HCT116 (cell line): Measurements from ENCODE around the gene CABP1. TPM values are rescaled to one million over a fixed set of nuclear protein-coding genes. Genes with fewer than 3 reads are reported as not detected.
"Not testable (repeated sequence)": the region's sequence is repeated elsewhere in the genome, so short reads cannot be mapped to it uniquely, and the experiment has no call there.

Experiments
- ATAC-seq: fragments of 200-7000 bp; cut with Tn5 transposase; 2 replicates; pipeline ENCODE4 v1.9.1; 2020; ENCODE audit warnings: mild to moderate bottlenecking, moderate library complexity
- BruUV-seq: library from RNA; stranded (reverse); fragments of 400-500 nt; replicated peaks from 2 replicates; lab custom pipeline; 2021; lab: Mats Ljungman, UMichigan
- CTCF ChIA-PET: fragments of 300-600 bp; sonication (Branson Sonifier 250); formaldehyde crosslinking; loops from one replicate; lab custom pipeline; 2021; ENCODE audit warnings: antibody characterized with exemption; lab: Charles Lee
- POLR2A ChIA-PET: fragments of 300-600, 350-600 bp; sonication (Branson Sonifier 250); formaldehyde crosslinking; loops from one replicate; lab custom pipeline; 2021; ENCODE audit warnings: antibody characterized with exemption; lab: Charles Lee
- RAD21 ChIA-PET, 2 experiments: fragments of 300-600 bp; sonication (Branson Sonifier 250); formaldehyde crosslinking; loops; one replicate each; lab custom pipeline; 2023; ENCODE audit warnings: low total read pairs in 2 of 2; ENCODE audit not compliant: uncharacterized antibody in 2 of 2, unreplicated experiment in 2 of 2, low non-redundant PET in 1 of 2; lab: Charles Lee
- DNase-seq: peaks from one replicate; pipeline ENCODE4 v3.0.0-alpha.2; 2010; ENCODE audit warnings: low read depth, low spot score
- H2AFZ ChIP-seq: fragments of 200-600 bp; shearing (Covaris generic), sonication (generic); 2 replicates; pipeline ENCODE4 v1.6.1; 2017; ENCODE audit warnings: low read depth, mixed run types, mixed read lengths, antibody characterized with exemption, low read length; ENCODE audit not compliant: poor library complexity, severe bottlenecking
- H3K27ac ChIP-seq: 2 replicates; pipeline ENCODE4 v1.5.1; 2012; ENCODE audit warnings: low read depth, low read length
- H3K27me3 ChIP-seq: fragments of 200-600 bp; sonication (generic); 2 replicates; pipeline ENCODE4 v1.6.1; 2016; ENCODE audit warnings: mixed run types, low read length, mixed read lengths; ENCODE audit not compliant: insufficient read depth
- H3K36me3 ChIP-seq, 2 experiments: fragments of 200-500 bp in 1 of 2; fragments of 200-600 bp in 1 of 2; sonication (Bioruptor generic) in 1 of 2; sonication (generic) in 1 of 2; 2 replicates each; pipeline versions ENCODE4 v1.5.1 to v1.6.1; 2014 to 2016; ENCODE audit warnings: low read length in 2 of 2, inconsistent platforms in 1 of 2, mixed read lengths in 1 of 2, mixed run types in 1 of 2; ENCODE audit not compliant: insufficient read depth in 2 of 2, control insufficient read depth in 1 of 2
- H3K4me1 ChIP-seq, 2 experiments: fragments of 200-600 bp in 1 of 2; sonication (generic) in 1 of 2; 2 replicates each; pipeline versions ENCODE4 v1.5.1 to v1.6.1; 2012 to 2017; ENCODE audit warnings: low read length in 2 of 2, inconsistent platforms in 1 of 2, mild to moderate bottlenecking in 1 of 2, mixed read lengths in 1 of 2, mixed run types in 1 of 2, moderate library complexity in 1 of 2; ENCODE audit not compliant: insufficient read depth in 2 of 2, control insufficient read depth in 1 of 2
- H3K4me2 ChIP-seq: fragments of 200-600 bp; sonication (generic); 2 replicates; pipeline ENCODE4 v1.6.1; 2017; ENCODE audit warnings: mixed run types, low read length, mixed read lengths
- H3K4me3 ChIP-seq, 2 experiments: fragments of 200-600 bp in 1 of 2; sonication (generic) in 1 of 2; replicated peaks in 1 of 2; 2 replicates each; pipeline ENCODE4 v1.5.1; 2011 to 2016; ENCODE audit warnings: low read length in 2 of 2, control low read depth in 1 of 2, low read depth in 1 of 2, mild to moderate bottlenecking in 1 of 2, mixed read lengths in 1 of 2, mixed run types in 1 of 2
- H3K79me2 ChIP-seq: fragments of 200-600 bp; sonication (generic); 2 replicates; pipeline ENCODE4 v1.6.1; 2017; ENCODE audit warnings: mild to moderate bottlenecking, mixed run types, low read length, moderate library complexity, mixed read lengths; ENCODE audit not compliant: insufficient read depth
- H3K9ac ChIP-seq: fragments of 200-600 bp; sonication (generic); 2 replicates; pipeline ENCODE4 v1.6.1; 2016; ENCODE audit warnings: low read length, mixed read lengths
- H3K9me2 ChIP-seq: fragments of 200-600 bp; sonication (generic), shearing (Covaris generic); 2 replicates; pipeline ENCODE4 v1.6.1; 2017; ENCODE audit warnings: mixed run types, mild to moderate bottlenecking, moderate library complexity; ENCODE audit not compliant: insufficient read depth
- H3K9me3 ChIP-seq, 2 experiments: fragments of 200-500 bp in 1 of 2; fragments of 200-600 bp in 1 of 2; sonication (Bioruptor generic) in 1 of 2; sonication (generic) in 1 of 2; 2 replicates each; pipeline ENCODE4 v1.6.1; 2014 to 2017; ENCODE audit warnings: low read length in 2 of 2, mixed read lengths in 2 of 2, inconsistent platforms in 1 of 2, low read depth in 1 of 2, mild to moderate bottlenecking in 1 of 2, mixed run types in 1 of 2, moderate library complexity in 1 of 2; ENCODE audit not compliant: control insufficient read depth in 1 of 2, insufficient read depth in 1 of 2
- H4K20me1 ChIP-seq: fragments of 200-600 bp; sonication (generic), shearing (Covaris generic); 2 replicates; pipeline ENCODE4 v1.6.1; 2017; ENCODE audit warnings: mixed run types, mild to moderate bottlenecking, moderate library complexity; ENCODE audit not compliant: insufficient read depth
- CBX3 ChIP-seq: IDR thresholded peaks from 2 replicates; pipeline ENCODE4 v1.6.1; 2012; ENCODE audit warnings: low read depth
- CEBPB ChIP-seq: IDR thresholded peaks from 2 replicates; pipeline ENCODE4 v1.6.1; 2012; ENCODE audit warnings: low read depth
- CTCF ChIP-seq, 3 experiments: fragments of 200-600 bp in 1 of 3; sonication (generic) in 1 of 3; IDR thresholded peaks in 2 of 3; conservative IDR thresholded peaks in 1 of 3; 2 replicates each; pipeline ENCODE4 v1.5.1; 2012 to 2017; ENCODE audit warnings: low read depth in 2 of 3, low read length in 2 of 3, antibody characterized with exemption in 1 of 3, borderline replicate concordance in 1 of 3, control low read depth in 1 of 3, mild to moderate bottlenecking in 1 of 3, mixed read lengths in 1 of 3, mixed run types in 1 of 3, moderate library complexity in 1 of 3; ENCODE audit not compliant: insufficient read depth in 1 of 3
- EGR1 ChIP-seq: IDR thresholded peaks from 2 replicates; pipeline ENCODE4 v1.6.1; 2012; ENCODE audit warnings: low read depth
- FOSL1 ChIP-seq: IDR thresholded peaks from 2 replicates; pipeline ENCODE4 v1.6.1; 2012; ENCODE audit warnings: low read depth
- MAX ChIP-seq: IDR thresholded peaks from 2 replicates; pipeline ENCODE4 v1.6.1; 2012
- POLR2AphosphoS5 ChIP-seq: IDR thresholded peaks from 2 replicates; pipeline ENCODE4 v1.6.1; 2011; ENCODE audit warnings: mild to moderate bottlenecking, low read depth, low read length, moderate library complexity
- RAD21 ChIP-seq: IDR thresholded peaks from 2 replicates; pipeline ENCODE4 v1.6.1; 2012; ENCODE audit warnings: low read depth, mild to moderate bottlenecking
- SP1 ChIP-seq: IDR thresholded peaks from 2 replicates; pipeline ENCODE4 v1.6.1; 2012; ENCODE audit warnings: low read depth
- ZBTB33 ChIP-seq: IDR thresholded peaks from 2 replicates; pipeline ENCODE4 v1.6.1; 2011; ENCODE audit warnings: mild to moderate bottlenecking, low read length, moderate library complexity; ENCODE audit not compliant: insufficient replicate concordance; ENCODE audit errors: extremely low read depth
- ZFX ChIP-seq: fragments of 450-650 bp; IDR thresholded peaks from 2 replicates; pipeline ENCODE4 v1.6.1; 2017
- ZNF274 ChIP-seq: fragments of 200-500 bp; sonication (Bioruptor generic); IDR thresholded peaks from 2 replicates; pipeline ENCODE4 v1.6.1; 2014; ENCODE audit warnings: mild to moderate bottlenecking, low read depth, low read length, inconsistent platforms
- intact Hi-C: fragments of 100-400 bp; cut with micrococcal nuclease; formaldehyde crosslinking; loops from 2 replicates; pipeline ENCODE4 v1.10.0; 2022
- total RNA-seq: library from RNA; stranded (reverse); gene quantifications from one replicate; pipeline ENCODE4 v1.2.1, GENCODE V29; 2021; ENCODE audit not compliant: unreplicated experiment

CABP1 gene
- total RNA-seq, 1 experiment from 2014 or later, result 0.84 TPM

GRCh38 chr12:120602416-120602815 lies 38.0 kb upstream of the CABP1 start:
- RAD21 ChIA-PET, result interaction anchor here in 1 of 2 experiments (0.7 kb wide), 1 partner anchor 11 kb away, joined by 4 read pairs; no protein-coding TSS in a partner anchor
- ATAC-seq, BruUV-seq, H3K4me3 ChIP-seq, H3K9me3 ChIP-seq, CTCF ChIA-PET, H3K9ac ChIP-seq, DNase-seq, H3K9me2 ChIP-seq, H3K79me2 ChIP-seq, H2AFZ ChIP-seq, H3K4me2 ChIP-seq, H3K27ac ChIP-seq, intact Hi-C loops, H3K27me3 ChIP-seq, H4K20me1 ChIP-seq, H3K36me3 ChIP-seq: not testable (repeated sequence)
- peaks cover 5 to 10% of the 10 kb centered on the region in 2 experiments for H3K4me1 ChIP-seq
- POLR2A ChIA-PET, result interaction anchor here (1.1 kb wide), 1 partner anchor 21 kb away, joined by 4 read pairs; the partner anchor contains the start of gene POP5

GRCh38 chr12:120610560-120610959 lies 29.9 kb upstream of the CABP1 start:
- H3K4me3 ChIP-seq, result no peak overlapping the region
- no peak overlapping the region for H3K27ac ChIP-seq
- TF ChIP-seq FOSL1 (no peak), CEBPB (no peak), POLR2AphosphoS5 (no peak), CBX3 (no peak), ZBTB33 (no peak), EGR1 (no peak), RAD21 (no peak), MAX (no peak), CTCF (IDR thresholded peaks at IDR 0.05 in 2 of 3, conservative IDR thresholded peaks at IDR 0.05 in 1 of 3; ENCODE audit: borderline replicate concordance in 1 of 3, insufficient read depth in 1 of 3, low read depth in 2 of 3, low read length in 2 of 3) (no peak), ZFX (no peak), SP1 (no peak), ZNF274 (no peak)
- no peak overlapping the region for H3K4me2 ChIP-seq
- H3K9me2 ChIP-seq, result no peaks in the 10 kb centered on the region
- DNase-seq, result no peak
- no peaks in the 10 kb centered on the region for H3K4me1 ChIP-seq
- no peak overlapping the region for H2AFZ ChIP-seq
- H3K27me3 ChIP-seq, result no peaks in the 10 kb centered on the region
- POLR2A ChIA-PET, result no interaction called here
- no peak for ATAC-seq
- H4K20me1 ChIP-seq, result no peaks in the 10 kb centered on the region
- intact Hi-C loops, result no loop called here
- no TSS peak for BruUV-seq
- CTCF ChIA-PET, result no interaction called here
- H3K9me3 ChIP-seq, result no peaks in the 10 kb centered on the region
- no peak overlapping the region for H3K9ac ChIP-seq
- H3K36me3 ChIP-seq, result no peaks in the 10 kb centered on the region
- no peaks in the 10 kb centered on the region for H3K79me2 ChIP-seq
- RAD21 ChIA-PET, result no interaction called here

GRCh38 chr12:120611534-120611933 lies 28.9 kb upstream of the CABP1 start:
- H3K9me2 ChIP-seq, intact Hi-C loops, H2AFZ ChIP-seq, BruUV-seq, H3K9me3 ChIP-seq, H3K9ac ChIP-seq, H3K4me2 ChIP-seq, RAD21 ChIA-PET, POLR2A ChIA-PET, CTCF ChIA-PET, H3K36me3 ChIP-seq, H3K27ac ChIP-seq, H3K4me3 ChIP-seq, H4K20me1 ChIP-seq, H3K79me2 ChIP-seq, ATAC-seq, DNase-seq, H3K4me1 ChIP-seq, H3K27me3 ChIP-seq: not testable (repeated sequence)
